Activated T-cell treated with anti-CD3 and anti-CD28 coated beads, Interleukin-2, amount 50 U/mL, for 48 hours (primary cell): ENCODE results near the gene GRB10.

Source experiments
- DNase-seq, 2 experiments: peaks; one replicate each; pipeline ENCODE4 v3.0.0-alpha.2; 2020

The GRB10 gene

GRCh38 chr7:50782375-50783208 lies at the start of gene GRB10:
TSS of gene GRB10 (minus strand) at chr7:50782896. CDS start at chr7:50732322, 50,574 bp downstream.
- DNase-seq = no peak

- no peak for DNase-seq
Observed at GRCh38 chr7:50828801-50829200, 46.1 kb upstream of the GRB10 start.

GRCh38 chr7:50828116-50828515 lies 45.4 kb upstream of the GRB10 start:
- DNase-seq = no peak

- DNase-seq = no peak
Observed at GRCh38 chr7:50827281-50827680, 44.6 kb upstream of the GRB10 start.

GRCh38 chr7:50826371-50827172 lies 43.9 kb upstream of the GRB10 start:
- peak; percentile 68 to 69 for DNase-seq

DNA sequence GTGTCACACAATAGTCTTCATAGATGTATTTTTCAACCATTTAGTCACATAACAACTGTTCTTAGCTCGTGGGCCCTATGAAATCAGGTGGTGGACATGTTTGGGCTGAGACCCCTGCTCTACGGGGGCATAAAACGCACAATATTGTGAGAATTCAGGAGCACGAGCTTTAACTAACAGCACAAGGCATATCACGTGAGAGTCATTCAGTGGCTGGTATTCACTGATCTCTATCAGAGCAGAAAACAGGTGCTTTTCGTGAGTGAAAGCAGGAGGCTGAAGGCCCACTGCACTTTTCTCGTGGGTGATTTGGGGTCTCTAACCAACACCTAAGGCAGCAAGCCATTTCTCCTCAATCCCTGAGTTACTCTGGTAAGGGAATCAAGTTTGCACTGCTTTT lies 42.8 kb upstream of the GRB10 start:
- DNase-seq = no peak

- no peak for DNase-seq
Observed at GRCh38 chr7:50824882-50825281, 42.2 kb upstream of the GRB10 start.

DNA sequence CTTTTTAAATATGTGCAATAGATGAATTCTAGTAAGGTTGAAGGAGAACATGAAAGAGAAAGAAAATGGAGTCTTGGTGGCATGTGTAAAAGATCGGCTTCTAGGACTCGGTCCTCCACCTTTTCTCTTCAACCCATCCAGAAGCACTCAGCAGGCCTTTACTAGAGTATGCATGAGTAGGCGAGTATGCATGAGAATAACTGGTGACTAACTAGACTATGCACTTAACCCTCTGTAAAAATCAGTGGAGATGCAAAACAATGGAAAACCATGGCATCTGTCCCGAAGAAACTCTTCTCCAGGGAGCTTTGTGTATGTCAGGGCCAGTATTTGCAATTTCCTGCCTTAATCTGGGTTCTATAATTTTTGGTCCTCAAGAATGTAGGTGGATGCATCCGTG lies 40.0 kb upstream of the GRB10 start:
- DNase-seq = no peak

GRCh38 chr7:50822110-50822509 lies 39.4 kb upstream of the GRB10 start:
- no peak for DNase-seq

GRCh38 chr7:50821457-50822008 lies 38.8 kb upstream of the GRB10 start:
- DNase-seq = no peak

GRCh38 chr7:50818324-50818723 lies 35.6 kb upstream of the GRB10 start:
- DNase-seq = no peak

DNA sequence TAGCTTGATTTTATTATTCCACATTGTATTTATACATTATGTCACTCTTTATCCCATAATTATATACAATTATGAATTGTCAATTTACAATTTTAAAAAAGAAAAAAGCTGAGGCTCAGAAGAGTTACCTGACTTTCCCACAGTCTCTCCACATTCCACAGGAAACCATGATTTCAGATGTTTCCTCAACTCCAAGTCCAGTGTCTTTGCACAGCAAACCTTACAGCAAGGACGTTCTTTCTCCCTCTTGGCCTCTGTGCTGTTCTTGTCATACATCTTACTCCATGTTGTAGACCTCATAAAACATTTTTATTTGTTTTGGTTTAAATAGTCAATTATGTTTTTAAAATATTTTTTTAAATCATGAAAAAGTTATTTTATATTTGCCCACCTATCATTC lies 34.9 kb upstream of the GRB10 start:
- DNase-seq = no peak

DNA sequence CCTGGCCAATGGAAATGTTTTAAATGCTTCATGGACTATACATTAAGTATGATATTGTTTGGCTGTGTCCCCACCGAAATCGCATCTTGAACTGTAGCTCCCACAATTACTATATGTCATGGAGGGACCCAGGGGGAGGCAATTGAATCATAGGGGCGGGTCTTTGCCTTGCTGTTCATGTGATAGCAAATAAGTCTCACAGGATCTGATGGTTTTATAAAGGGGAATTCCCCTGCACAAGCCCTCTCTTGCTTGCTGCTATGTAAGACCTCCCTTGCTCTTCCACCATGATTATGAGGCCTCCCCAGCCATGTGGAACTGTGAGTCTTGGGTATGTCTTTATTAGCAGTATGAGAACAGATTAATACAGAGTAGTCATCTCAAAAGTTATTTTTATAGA lies 32.4 kb upstream of the GRB10 start:
- DNase-seq = no peak

GRCh38 chr7:50814166-50814565 lies 31.5 kb upstream of the GRB10 start:
- DNase-seq = no peak

DNA sequence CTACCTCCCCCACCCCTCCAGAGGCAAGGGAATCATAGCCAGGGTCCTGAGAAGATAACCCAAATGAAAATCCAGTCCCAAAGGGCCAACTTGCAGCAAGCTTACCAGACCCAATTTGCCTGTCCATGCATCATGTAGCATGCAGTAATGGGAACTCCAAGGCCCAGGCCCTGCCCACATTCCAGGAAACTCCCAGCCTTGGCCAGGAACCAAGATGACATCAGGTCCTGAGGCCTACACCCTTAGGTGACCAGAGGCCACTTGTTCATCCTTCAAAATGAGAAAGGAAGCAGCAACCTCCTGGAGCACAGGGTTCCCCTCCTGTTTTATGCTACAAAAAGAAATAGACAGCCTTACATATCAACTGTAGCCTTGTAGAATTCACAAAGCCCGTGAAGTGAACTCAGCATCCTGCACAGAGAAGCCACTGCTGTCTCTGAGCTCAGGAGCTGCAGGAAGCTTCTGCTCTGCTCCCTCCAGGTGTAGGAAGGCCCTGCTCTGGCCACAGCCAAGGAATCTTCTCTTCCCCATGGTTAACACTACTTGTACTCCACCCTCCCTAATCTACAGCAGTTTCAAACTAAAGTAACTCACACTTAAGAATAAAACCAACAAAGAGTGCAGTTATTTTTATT lies 30.3 kb upstream of the GRB10 start:
- DNase-seq = no peak

DNA sequence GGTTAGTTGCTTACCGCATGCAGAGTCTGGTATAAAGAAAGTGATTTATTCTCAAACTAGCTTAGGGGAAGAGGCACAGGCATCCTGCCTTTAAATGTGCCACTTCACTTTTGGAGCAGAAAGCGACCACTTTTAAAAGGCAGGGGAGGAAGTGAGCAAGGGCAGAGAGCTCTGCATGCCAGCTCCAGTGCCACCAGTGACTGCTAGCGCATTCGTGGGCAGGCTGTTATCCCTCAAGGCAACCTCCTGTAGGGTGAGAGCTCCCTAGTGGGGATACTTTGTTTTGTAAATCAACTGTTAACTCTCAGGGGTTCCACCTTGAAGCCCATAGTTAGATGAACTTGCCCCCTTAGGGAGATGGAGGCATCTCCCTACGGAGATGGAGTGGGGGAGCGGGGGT lies 29.4 kb upstream of the GRB10 start:
- DNase-seq = no peak

- DNase-seq = no peak
Observed at GRCh38 chr7:50808282-50808888, 25.7 kb upstream of the GRB10 start.

GRCh38 chr7:50807026-50807730 lies 24.5 kb upstream of the GRB10 start:
- DNase-seq = no peak

DNA sequence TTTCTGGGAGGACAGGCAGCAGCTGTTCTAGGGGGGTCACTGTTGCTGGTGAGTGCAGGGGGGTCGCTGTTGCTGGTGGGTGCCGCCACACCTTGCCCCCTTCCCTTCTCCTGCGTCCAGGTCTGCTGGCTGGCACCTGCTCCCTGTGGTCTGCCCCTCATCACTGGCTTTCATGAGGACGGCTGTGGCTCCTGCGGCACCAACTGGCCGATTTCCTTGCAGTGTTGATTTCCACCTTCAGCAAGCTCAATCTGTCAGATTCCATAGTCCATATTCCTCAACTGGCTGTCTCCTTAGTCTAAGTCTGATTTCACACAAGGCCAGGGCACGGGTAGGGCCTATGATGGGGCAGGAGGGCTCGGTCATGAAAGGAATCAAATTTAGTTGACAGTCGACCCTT lies 23.4 kb upstream of the GRB10 start:
- no peak for DNase-seq

- no peak for DNase-seq
Observed at GRCh38 chr7:50805447-50806125, 22.9 kb upstream of the GRB10 start.
